WTC11 (cell line): ENCODE measurements around the gene LAD1.

Experiments
- CTCF ChIP-seq: fragments of 200-600 bp; IDR thresholded peaks from 2 replicates; pipeline ENCODE4 v1.8.0; 2022; ENCODE audit warnings: antibody characterized with exemption
- IRF2 ChIP-seq: sonication (generic); formaldehyde crosslinking; IDR thresholded peaks from 2 replicates; pipeline ENCODE4 v1.8.0; 2022; ENCODE audit warnings: low read depth, missing genetic modification reagents, borderline replicate concordance
- NR3C1 ChIP-seq: sonication (generic); formaldehyde crosslinking; conservative IDR thresholded peaks from 2 replicates; pipeline ENCODE4 v1.8.1; 2023; ENCODE audit warnings: low read depth, mild to moderate bottlenecking, missing genetic modification reagents
- TF ChIP-seq, protein P1 (sequence below): sonication (generic); formaldehyde crosslinking; IDR thresholded peaks from 2 replicates; pipeline ENCODE4 v1.8.1; 2023; ENCODE audit warnings: mild to moderate bottlenecking, moderate library complexity, missing genetic modification reagents
- TF ChIP-seq, protein P2 (sequence below): sonication (generic); formaldehyde crosslinking; IDR thresholded peaks from 2 replicates; pipeline ENCODE4 v1.8.1; 2023; ENCODE audit warnings: mild to moderate bottlenecking, missing genetic modification reagents, moderate library complexity
- TF ChIP-seq, protein P3 (sequence below): sonication (generic); formaldehyde crosslinking; IDR thresholded peaks from 2 replicates; pipeline ENCODE4 v1.8.1; 2023; ENCODE audit warnings: mild to moderate bottlenecking, missing genetic modification reagents

DNA sequence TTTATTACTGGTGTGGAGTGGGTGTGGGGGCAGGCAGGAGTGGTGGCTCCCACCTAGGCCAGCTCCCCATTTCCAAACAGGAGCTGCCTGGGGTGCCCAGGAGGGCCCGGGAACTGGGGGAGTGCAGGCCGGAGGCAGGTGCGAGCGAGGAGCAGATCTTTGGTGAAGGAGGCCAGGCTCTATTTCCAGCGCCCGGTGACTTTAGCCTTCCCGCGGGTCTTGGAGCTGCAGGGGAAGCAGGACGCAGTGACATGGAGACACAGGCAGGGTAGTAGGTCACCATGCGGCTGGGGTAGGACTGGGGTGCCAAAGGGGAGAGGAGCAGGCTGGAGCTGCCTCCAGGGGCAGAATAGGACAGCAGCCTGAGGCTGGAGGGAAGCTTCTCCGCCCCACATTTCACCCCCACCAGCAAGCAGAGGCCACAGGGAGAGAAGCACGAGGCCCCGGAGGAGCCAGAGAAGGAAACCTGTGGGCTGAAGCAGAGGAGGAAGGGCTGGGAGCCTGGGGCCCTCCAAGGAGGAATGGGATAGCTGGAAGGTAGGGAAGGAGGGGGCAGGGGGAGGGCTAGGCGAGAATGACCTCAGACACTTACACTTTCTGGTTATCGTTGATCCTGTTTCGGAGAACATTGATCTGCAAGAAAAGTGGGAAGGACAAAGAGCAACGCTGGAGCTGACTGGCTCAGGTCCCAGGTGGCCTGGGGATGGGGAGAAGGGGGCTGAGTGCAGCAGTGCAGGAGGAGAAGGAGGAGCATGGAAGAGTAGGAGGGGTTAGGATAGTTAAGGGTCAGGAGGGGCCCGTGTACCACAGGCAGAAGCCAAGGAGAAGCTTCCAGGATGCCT lies 39.9 kb downstream of the LAD1 start:
- TF ChIP-seq IRF2 (CRISPR knock-in tag) (no peak), CTCF (no peak), NR3C1 (CRISPR knock-in tag) (no peak)
- TF ChIP-seq, protein P1, sequence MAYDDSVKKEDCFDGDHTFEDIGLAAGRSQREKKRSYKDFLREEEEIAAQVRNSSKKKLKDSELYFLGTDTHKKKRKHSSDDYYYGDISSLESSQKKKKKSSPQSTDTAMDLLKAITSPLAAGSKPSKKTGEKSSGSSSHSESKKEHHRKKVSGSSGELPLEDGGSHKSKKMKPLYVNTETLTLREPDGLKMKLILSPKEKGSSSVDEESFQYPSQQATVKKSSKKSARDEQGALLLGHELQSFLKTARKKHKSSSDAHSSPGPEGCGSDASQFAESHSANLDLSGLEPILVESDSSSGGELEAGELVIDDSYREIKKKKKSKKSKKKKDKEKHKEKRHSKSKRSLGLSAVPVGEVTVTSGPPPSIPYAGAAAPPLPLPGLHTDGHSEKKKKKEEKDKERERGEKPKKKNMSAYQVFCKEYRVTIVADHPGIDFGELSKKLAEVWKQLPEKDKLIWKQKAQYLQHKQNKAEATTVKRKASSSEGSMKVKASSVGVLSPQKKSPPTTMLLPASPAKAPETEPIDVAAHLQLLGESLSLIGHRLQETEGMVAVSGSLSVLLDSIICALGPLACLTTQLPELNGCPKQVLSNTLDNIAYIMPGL (CRISPR knock-in tag), result no peak
- TF ChIP-seq, protein P2, sequence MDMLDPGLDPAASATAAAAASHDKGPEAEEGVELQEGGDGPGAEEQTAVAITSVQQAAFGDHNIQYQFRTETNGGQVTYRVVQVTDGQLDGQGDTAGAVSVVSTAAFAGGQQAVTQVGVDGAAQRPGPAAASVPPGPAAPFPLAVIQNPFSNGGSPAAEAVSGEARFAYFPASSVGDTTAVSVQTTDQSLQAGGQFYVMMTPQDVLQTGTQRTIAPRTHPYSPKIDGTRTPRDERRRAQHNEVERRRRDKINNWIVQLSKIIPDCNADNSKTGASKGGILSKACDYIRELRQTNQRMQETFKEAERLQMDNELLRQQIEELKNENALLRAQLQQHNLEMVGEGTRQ, result no peak
- TF ChIP-seq, protein P3, sequence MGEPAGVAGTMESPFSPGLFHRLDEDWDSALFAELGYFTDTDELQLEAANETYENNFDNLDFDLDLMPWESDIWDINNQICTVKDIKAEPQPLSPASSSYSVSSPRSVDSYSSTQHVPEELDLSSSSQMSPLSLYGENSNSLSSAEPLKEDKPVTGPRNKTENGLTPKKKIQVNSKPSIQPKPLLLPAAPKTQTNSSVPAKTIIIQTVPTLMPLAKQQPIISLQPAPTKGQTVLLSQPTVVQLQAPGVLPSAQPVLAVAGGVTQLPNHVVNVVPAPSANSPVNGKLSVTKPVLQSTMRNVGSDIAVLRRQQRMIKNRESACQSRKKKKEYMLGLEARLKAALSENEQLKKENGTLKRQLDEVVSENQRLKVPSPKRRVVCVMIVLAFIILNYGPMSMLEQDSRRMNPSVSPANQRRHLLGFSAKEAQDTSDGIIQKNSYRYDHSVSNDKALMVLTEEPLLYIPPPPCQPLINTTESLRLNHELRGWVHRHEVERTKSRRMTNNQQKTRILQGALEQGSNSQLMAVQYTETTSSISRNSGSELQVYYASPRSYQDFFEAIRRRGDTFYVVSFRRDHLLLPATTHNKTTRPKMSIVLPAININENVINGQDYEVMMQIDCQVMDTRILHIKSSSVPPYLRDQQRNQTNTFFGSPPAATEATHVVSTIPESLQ (CRISPR knock-in tag), result no peak
